SU-DHL-6 (cell line): ENCODE results near the gene MAPT.

Experiments
- H2AFZ ChIP-seq: fragments of 200-600 bp; sonication (generic); 2 replicates; pipeline ENCODE4 v1.6.1; 2014; ENCODE audit warnings: low read depth, mild to moderate bottlenecking, moderate library complexity, mixed read lengths, antibody characterized with exemption, low read length; ENCODE audit not compliant: severe bottlenecking
- H3F3A ChIP-seq: fragments of 200-600 bp; shearing (Covaris generic); 2 replicates; pipeline ENCODE4 v1.6.0; 2016; ENCODE audit warnings: antibody characterized with exemption, mild to moderate bottlenecking; ENCODE audit not compliant: insufficient read depth
- H3K27ac ChIP-seq: fragments of 200-600 bp; sonication (generic); 2 replicates; pipeline ENCODE4 v1.5.1; 2016; ENCODE audit warnings: low read depth, mild to moderate bottlenecking, low read length, moderate library complexity, mixed read lengths
- H3K27me3 ChIP-seq: fragments of 200-600 bp; sonication (generic), shearing (Covaris generic); 2 replicates; pipeline ENCODE4 v1.6.0; 2014; ENCODE audit warnings: mild to moderate bottlenecking, low read length
- H3K36me3 ChIP-seq: fragments of 200-600 bp; sonication (generic); 2 replicates; pipeline ENCODE4 v1.6.1; 2014; ENCODE audit warnings: mild to moderate bottlenecking, low read length, mixed read lengths
- H3K4me2 ChIP-seq: fragments of 300-600, 200-600 bp; shearing (Covaris generic), sonication (generic); 2 replicates; pipeline ENCODE4 v1.6.0; 2014; ENCODE audit warnings: low read length, low read depth, mild to moderate bottlenecking; ENCODE audit not compliant: poor library complexity, severe bottlenecking
- H3K4me3 ChIP-seq: fragments of 200-600 bp; sonication (generic); 2 replicates; pipeline ENCODE4 v1.5.1; 2014; ENCODE audit warnings: antibody characterized with exemption, low read length, mild to moderate bottlenecking, mixed read lengths; ENCODE audit not compliant: insufficient read depth, poor library complexity, severe bottlenecking
- H3K79me2 ChIP-seq: fragments of 200-600 bp; sonication (generic); 2 replicates; pipeline ENCODE4 v1.6.1; 2014; ENCODE audit warnings: mild to moderate bottlenecking, low read length, moderate library complexity; ENCODE audit not compliant: insufficient read depth
- H3K9ac ChIP-seq: fragments of 200-600 bp; sonication (generic); 2 replicates; pipeline ENCODE4 v1.7.0; 2014; ENCODE audit warnings: mild to moderate bottlenecking, low read length
- H3K9me2 ChIP-seq: fragments of 200-600 bp; sonication (generic); replicated peaks from 2 replicates; pipeline ENCODE4 v1.6.1; 2014; ENCODE audit warnings: low read length; ENCODE audit not compliant: insufficient read depth
- H3K9me3 ChIP-seq: fragments of 200-600 bp; sonication (generic); 2 replicates; pipeline ENCODE4 v1.6.1; 2014; ENCODE audit warnings: low read length, mixed read lengths; ENCODE audit not compliant: insufficient read depth
- H4K20me1 ChIP-seq: fragments of 200-600 bp; sonication (generic); 2 replicates; pipeline ENCODE4 v1.6.1; 2014; ENCODE audit warnings: low read depth, mild to moderate bottlenecking, antibody characterized with exemption, low read length, moderate library complexity, mixed read lengths
- CTCF ChIP-seq: fragments of 200-600 bp; sonication (generic); IDR thresholded peaks from one replicate; pipeline ENCODE4 v1.5.1; 2017; ENCODE audit warnings: antibody characterized with exemption, mild to moderate bottlenecking, low read length, moderate library complexity; ENCODE audit not compliant: insufficient read depth, poor library complexity, severe bottlenecking
- EZH2phosphoT487 ChIP-seq: fragments of 200-600 bp; sonication (generic), shearing (Covaris generic); conservative IDR thresholded peaks from 2 replicates; pipeline ENCODE4 v1.6.1; 2018; ENCODE audit warnings: mild to moderate bottlenecking, antibody characterized with exemption, low read length, moderate library complexity, mixed read lengths

The MAPT gene

GRCh38 chr17:46026166-46027047 lies 132.1 kb downstream of the MAPT start:
- H3K36me3 ChIP-seq, result no peaks in the 10 kb centered on the region
- no peak overlapping the region for H3K27ac ChIP-seq
- TF ChIP-seq CTCF, result no peak
- no peak for TF ChIP-seq EZH2phosphoT487
- no peak overlapping the region for H3K4me2 ChIP-seq
- no peaks in the 10 kb centered on the region for H4K20me1 ChIP-seq
- no peak overlapping the region for H3K9ac ChIP-seq
- no peaks in the 10 kb centered on the region for H3K27me3 ChIP-seq
- H3K4me3 ChIP-seq, result no peak overlapping the region
- no peaks in the 10 kb centered on the region for H3F3A ChIP-seq
- no peaks in the 10 kb centered on the region for H3K79me2 ChIP-seq
- H3K9me3 ChIP-seq, result no peaks in the 10 kb centered on the region
- no peak overlapping the region for H2AFZ ChIP-seq
- H3K9me2 ChIP-seq, result no peaks in the 10 kb centered on the region

GRCh38 chr17:46027048-46027975 lies 133.0 kb downstream of the MAPT start:
- no peak overlapping the region for H3K9ac ChIP-seq
- H3K79me2 ChIP-seq, result no peaks in the 10 kb centered on the region
- no peaks in the 10 kb centered on the region for H3K27me3 ChIP-seq
- H3F3A ChIP-seq, result no peaks in the 10 kb centered on the region
- no peak overlapping the region for H2AFZ ChIP-seq
- no peak overlapping the region for H3K4me3 ChIP-seq
- no peaks in the 10 kb centered on the region for H3K9me2 ChIP-seq
- H3K27ac ChIP-seq, result no peak overlapping the region
- H4K20me1 ChIP-seq, result no peaks in the 10 kb centered on the region
- no peak for TF ChIP-seq CTCF
- TF ChIP-seq EZH2phosphoT487, result no peak
- H3K4me2 ChIP-seq, result no peak overlapping the region
- no peaks in the 10 kb centered on the region for H3K36me3 ChIP-seq
- no peaks in the 10 kb centered on the region for H3K9me3 ChIP-seq

GRCh38 chr17:46027976-46028325 lies 133.6 kb downstream of the MAPT start:
- H3K9me2 ChIP-seq, result no peaks in the 10 kb centered on the region
- H3K4me2 ChIP-seq, result no peak overlapping the region
- H4K20me1 ChIP-seq, result no peaks in the 10 kb centered on the region
- no peak overlapping the region for H3K27ac ChIP-seq
- TF ChIP-seq EZH2phosphoT487 (no peak), CTCF (no peak)
- H3K9ac ChIP-seq, result no peak overlapping the region
- H3K4me3 ChIP-seq, result no peak overlapping the region
- H3F3A ChIP-seq, result no peaks in the 10 kb centered on the region
- H3K27me3 ChIP-seq, result no peaks in the 10 kb centered on the region
- H3K79me2 ChIP-seq, result no peaks in the 10 kb centered on the region
- H3K36me3 ChIP-seq, result no peaks in the 10 kb centered on the region
- no peaks in the 10 kb centered on the region for H3K9me3 ChIP-seq
- no peak overlapping the region for H2AFZ ChIP-seq
